GM18870 (cell line): ENCODE data around the gene AFAP1.

Source experiments
- ATAC-seq: cut with Tn5 transposase; IDR thresholded peaks from one replicate; pipeline ENCODE4 v1.9.1; 2021; ENCODE audit warnings: moderate library complexity; ENCODE audit not compliant: unreplicated experiment

The AFAP1 gene

DNA sequence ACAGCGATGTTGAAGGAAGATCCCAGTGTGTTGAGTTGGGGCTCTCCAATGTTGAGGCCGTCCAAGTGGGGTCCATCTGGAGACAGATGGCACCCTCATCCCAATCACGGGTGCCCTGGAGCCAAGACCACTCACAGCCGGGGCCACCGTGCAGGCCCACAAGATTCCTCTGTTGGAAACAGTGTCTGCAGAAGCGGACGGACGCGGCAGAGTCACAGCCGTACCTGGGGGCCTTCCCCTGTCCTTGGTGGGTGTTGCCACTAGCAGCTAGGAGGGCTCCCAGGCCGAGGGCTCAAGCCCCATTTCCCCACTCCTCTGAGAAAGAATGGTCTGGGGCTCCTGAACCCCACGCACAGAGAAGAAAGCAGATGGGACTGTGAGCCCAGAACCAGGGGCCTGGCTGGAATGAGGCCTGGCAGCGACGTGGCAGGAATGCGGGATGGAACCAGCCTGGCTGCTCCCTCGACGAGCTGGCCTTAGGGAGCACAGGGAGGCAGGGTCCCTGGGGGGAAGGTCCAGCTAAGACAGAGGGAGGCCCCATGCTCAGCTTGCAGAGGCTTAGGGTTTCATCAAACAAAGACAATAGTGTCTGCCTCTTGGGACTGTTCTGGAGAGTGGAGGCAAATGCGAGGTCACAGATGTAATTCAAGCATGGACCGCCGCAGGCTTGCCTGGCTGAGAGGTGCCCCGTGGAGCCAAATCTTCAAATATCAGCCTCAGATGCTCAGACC is 228.9 kb downstream of the AFAP1 start:
- no peak for ATAC-seq

DNA sequence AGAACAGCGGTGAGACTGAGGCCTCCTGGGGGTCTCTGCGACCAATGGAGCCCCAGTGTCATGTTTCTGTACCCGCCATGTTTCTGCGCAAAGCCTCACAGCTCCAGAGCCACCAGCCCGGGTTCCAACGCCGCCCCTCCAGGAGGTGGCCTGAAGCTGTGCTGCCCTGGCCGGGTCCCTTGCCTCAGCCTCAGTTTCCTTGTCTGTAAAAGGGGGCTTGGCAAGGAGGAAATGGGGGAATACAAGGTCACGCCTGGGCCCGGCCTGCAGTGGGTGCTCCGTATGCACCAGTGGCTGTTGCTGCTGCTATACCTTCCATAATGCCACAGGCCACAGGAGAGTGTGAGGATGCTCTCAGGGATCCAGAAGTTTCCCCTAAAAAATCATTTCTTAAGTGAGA is 229.5 kb downstream of the AFAP1 start:
- ATAC-seq = no peak

DNA sequence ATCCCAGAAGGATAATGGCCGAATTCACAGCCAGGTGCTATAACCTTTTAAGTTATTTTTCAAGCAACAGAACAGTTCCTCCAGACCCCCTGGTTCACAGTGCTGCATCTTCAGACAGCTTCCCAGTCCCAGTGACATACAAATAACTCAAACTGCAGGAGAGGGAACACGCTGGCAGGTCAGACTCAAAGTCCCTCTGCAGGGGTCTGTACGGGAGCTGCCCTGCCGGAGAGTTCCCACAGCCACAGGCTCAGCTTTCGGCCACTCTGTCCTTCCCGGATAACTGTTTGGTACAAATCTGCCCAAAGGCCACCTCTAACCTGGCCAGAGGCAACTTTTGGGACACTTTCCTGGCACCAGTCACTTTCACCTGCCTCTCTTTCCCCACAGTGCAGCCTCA is 230.2 kb downstream of the AFAP1 start:
- no peak for ATAC-seq

- ATAC-seq = no peak
Observed at GRCh38 chr4:7708981-7709380, 230.7 kb downstream of the AFAP1 start.
